Stimulated activated CD8-positive, alpha-beta memory T cell treated with anti-CD3 and anti-CD28 coated beads, Interleukin-2, amount 100 ng/mL, for 48 hours (primary cell): ENCODE measurements around the gene NLGN1.

Experiments used
- DNase-seq, 2 donors: peaks; one replicate each; pipeline ENCODE4 v3.0.0-alpha.2; 2020; ENCODE audit warnings: low read depth in 2 of 2

The NLGN1 gene

DNA sequence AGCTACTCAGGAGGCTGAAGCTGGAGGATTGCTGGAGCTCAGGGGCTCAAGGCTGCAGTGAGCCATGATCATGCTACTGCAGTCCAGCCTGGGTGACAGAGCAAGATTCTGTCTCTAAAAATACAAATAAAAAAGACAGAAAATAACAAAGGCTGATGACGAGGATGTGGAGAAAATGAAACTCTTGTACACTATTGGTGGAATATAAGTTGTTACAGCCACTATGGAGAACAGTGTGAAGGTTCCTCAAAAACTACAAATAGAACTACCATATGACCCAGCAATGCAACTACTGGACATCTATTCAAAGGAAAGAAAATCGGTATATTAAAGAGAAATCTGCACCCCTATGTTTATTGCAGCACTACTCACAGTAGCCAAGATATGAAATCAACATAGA, 934.8 kb downstream of the NLGN1 start:
- DNase-seq: no peak

DNA sequence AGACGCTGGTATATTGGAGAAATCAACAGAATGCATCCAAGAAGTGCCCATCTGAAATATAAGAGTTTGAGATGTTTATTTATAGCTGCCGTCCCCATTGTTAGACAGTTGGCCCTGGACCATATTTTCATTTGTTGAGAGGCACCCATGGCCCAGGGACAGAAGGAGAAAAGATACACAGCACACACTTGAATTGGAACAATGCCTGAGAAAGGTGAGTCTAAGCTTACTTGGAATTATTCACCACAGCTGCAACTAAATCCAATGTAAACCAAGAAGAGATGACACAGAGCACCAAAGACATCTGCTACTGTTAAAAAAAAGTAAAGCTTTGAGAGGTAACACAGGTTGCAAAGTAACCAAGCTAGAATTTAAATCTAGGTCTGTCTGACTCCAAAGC, 936.1 kb downstream of the NLGN1 start:
- no peak for DNase-seq

DNA sequence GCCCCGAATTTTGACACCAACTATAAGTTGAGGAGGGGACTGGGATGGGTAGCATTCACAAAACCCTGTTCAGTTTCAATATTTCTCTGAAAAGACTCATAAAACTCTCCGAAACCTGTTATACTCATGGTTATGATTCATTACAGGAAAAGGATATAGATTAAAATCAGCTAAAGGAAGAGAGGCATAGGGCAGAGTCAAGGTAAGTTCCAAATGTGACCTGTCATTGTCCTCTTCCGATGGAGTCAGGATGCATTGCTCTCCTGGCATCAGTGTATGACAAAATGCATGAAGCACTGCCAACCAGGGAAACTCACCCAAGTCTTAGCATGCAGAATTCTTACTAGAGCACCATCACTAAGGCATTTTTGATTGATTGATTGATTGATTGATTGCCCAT, 936.6 kb downstream of the NLGN1 start:
- no peak for DNase-seq

DNA sequence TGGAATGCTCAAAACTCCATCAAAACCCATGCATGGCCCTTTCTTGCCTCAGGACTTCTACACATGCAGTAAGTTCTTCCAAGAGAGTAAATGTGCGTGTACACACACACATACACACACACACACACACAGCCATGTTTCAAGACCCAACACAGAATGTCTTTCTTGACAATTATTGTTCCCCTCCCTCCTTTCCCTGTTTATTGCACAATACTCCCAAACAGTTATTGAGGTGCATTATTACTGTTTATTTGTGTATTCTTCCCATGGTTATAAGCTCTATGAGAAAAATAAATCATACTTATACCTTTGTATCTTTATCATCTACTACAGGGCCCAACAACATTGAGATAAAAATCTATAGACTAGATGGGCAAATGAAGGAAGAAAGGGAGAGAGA, 937.8 kb downstream of the NLGN1 start:
- DNase-seq: no peak

DNA sequence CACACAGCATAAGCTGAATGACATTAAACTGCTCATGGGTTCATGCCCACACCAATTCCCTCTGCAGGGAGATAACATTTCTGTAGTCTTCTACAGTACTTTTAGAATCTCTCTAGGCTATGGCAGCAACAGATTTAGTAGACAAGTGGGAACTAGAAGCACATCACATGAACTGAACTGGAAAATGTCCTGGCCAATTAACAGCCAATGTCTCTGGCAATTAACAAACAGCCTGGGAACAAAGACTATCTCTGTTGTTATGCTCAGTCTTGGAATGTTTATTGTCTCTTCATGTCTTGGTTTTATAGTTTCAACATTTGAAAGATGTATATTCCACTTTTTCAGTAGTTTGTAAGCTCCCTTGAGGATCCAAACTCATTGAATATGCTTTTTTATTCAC, 938.4 kb downstream of the NLGN1 start:
- no peak for DNase-seq
